ENCODE measurements around the gene EPC2.

DNA sequence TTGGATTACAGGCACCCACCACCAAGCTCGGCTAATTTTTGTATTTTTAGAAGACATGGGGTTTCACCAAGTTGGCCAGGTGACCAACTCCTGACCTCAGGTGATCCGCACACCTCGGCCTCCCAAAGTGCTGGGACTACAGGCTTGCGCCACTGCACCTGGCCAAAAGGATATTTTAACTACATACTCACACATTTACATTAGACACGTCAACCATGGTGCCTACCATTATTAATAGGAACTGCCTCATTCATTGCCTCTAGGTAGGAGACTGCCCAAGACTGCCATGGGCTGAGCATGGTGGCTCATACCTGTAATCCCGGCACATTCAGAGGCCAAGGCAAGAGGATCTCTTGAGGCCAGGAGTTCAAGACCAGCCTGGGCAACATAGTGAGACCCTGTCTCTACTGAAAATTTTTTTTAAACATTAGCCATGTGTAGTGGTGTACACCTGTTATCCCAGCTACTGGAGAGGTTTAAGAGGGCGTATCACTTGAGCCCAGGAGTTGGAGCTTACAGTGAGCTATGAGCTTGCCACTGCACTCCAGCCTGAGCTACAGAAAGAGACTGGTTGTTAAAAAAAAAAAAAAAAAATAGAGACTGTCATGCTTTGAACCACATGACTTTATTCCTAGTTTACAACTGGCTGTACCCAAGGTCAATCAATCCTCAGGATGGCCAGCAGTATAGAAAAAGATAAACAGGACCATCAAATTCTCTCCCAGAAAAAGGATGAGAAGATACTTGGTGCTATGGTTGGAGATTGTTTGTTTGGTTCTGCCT is 31.1 kb upstream of the EPC2 start:
- TF ChIP-seq, protein P1, sequence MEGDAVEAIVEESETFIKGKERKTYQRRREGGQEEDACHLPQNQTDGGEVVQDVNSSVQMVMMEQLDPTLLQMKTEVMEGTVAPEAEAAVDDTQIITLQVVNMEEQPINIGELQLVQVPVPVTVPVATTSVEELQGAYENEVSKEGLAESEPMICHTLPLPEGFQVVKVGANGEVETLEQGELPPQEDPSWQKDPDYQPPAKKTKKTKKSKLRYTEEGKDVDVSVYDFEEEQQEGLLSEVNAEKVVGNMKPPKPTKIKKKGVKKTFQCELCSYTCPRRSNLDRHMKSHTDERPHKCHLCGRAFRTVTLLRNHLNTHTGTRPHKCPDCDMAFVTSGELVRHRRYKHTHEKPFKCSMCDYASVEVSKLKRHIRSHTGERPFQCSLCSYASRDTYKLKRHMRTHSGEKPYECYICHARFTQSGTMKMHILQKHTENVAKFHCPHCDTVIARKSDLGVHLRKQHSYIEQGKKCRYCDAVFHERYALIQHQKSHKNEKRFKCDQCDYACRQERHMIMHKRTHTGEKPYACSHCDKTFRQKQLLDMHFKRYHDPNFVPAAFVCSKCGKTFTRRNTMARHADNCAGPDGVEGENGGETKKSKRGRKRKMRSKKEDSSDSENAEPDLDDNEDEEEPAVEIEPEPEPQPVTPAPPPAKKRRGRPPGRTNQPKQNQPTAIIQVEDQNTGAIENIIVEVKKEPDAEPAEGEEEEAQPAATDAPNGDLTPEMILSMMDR (conservative IDR thresholded peaks at IDR 0.05; ENCODE audit: low read length), result no peak
- TF ChIP-seq EZH2phosphoT487 (IDR thresholded peaks at IDR 0.05; ENCODE audit: borderline replicate concordance, low read depth, low read length), result no peak
